ENCODE measurements around the gene LRSAM1.

LRSAM1 gene

GRCh38 chr9:127530206-127530941 lies 79.1 kb downstream of the LRSAM1 start:
- DNase-seq (ENCODE audit: low read depth in 2 of 3, low spot score in 1 of 3), result no peak

GRCh38 chr9:127531676-127532075 lies 80.4 kb downstream of the LRSAM1 start:
- DNase-seq (ENCODE audit: low read depth in 2 of 3, low spot score in 1 of 3), result no peak

- no peak for DNase-seq (ENCODE audit: low read depth in 2 of 3, low spot score in 1 of 3)
These were observed 83.1 kb downstream of the LRSAM1 start for GRCh38 chr9:127534250-127534906.

GRCh38 chr9:127534931-127535330 lies 83.6 kb downstream of the LRSAM1 start:
- DNase-seq (ENCODE audit: low read depth in 2 of 3, low spot score in 1 of 3), result no peak

GRCh38 chr9:127535396-127535795 lies 84.1 kb downstream of the LRSAM1 start:
- no peak for DNase-seq (ENCODE audit: low read depth in 2 of 3, low spot score in 1 of 3)

GRCh38 chr9:127535834-127536233 lies 84.5 kb downstream of the LRSAM1 start:
- no peak for DNase-seq (ENCODE audit: low read depth in 2 of 3, low spot score in 1 of 3)

- no peak for DNase-seq (ENCODE audit: low read depth in 2 of 3, low spot score in 1 of 3)
These were observed 85.2 kb downstream of the LRSAM1 start for GRCh38 chr9:127536499-127536898.

GRCh38 chr9:127537014-127537413 lies 85.7 kb downstream of the LRSAM1 start:
- no peak for DNase-seq (ENCODE audit: low read depth in 2 of 3, low spot score in 1 of 3)

GRCh38 chr9:127537792-127538191 lies 86.5 kb downstream of the LRSAM1 start:
- DNase-seq (ENCODE audit: low read depth in 2 of 3, low spot score in 1 of 3), result no peak

- no peak for DNase-seq (ENCODE audit: low read depth in 2 of 3, low spot score in 1 of 3)
These were observed 87.5 kb downstream of the LRSAM1 start for GRCh38 chr9:127538849-127539258.

- DNase-seq (ENCODE audit: low read depth in 2 of 3, low spot score in 1 of 3), result no peak
These were observed 88.1 kb downstream of the LRSAM1 start for GRCh38 chr9:127539259-127539981.

GRCh38 chr9:127539982-127540663 lies 88.8 kb downstream of the LRSAM1 start:
- no peak for DNase-seq (ENCODE audit: low read depth in 2 of 3, low spot score in 1 of 3)

GRCh38 chr9:127540664-127541041 lies 89.3 kb downstream of the LRSAM1 start:
- DNase-seq (ENCODE audit: low read depth in 2 of 3, low spot score in 1 of 3), result no peak

- no peak for DNase-seq (ENCODE audit: low read depth in 2 of 3, low spot score in 1 of 3)
These were observed 89.9 kb downstream of the LRSAM1 start for GRCh38 chr9:127541176-127541575.

- DNase-seq (ENCODE audit: low read depth in 2 of 3, low spot score in 1 of 3), result no peak
These were observed 90.6 kb downstream of the LRSAM1 start for GRCh38 chr9:127541865-127542264.

GRCh38 chr9:127543221-127543620 lies 91.9 kb downstream of the LRSAM1 start:
- no peak for DNase-seq (ENCODE audit: low read depth in 2 of 3, low spot score in 1 of 3)

- no peak for DNase-seq (ENCODE audit: low read depth in 2 of 3, low spot score in 1 of 3)
These were observed 92.7 kb downstream of the LRSAM1 start for GRCh38 chr9:127543973-127544533.

- DNase-seq (ENCODE audit: low read depth in 2 of 3, low spot score in 1 of 3), result no peak
These were observed 94.2 kb downstream of the LRSAM1 start for GRCh38 chr9:127545196-127546124.

GRCh38 chr9:127546125-127546832 lies 95.0 kb downstream of the LRSAM1 start:
- no peak for DNase-seq (ENCODE audit: low read depth in 2 of 3, low spot score in 1 of 3)
